MV-4-11 (cell line): ENCODE data around the gene RBP5.

Experiments used
- DNase-seq: peaks from one replicate; lab custom pipeline; 2025; lab: John Stamatoyannopoulos, UW

The RBP5 gene

GRCh38 chr12:7128681-7129286 lies at the start of gene RBP5:
Gene RBP5, minus strand, starts transcription at chr12:7128889. Its CDS starts 114 bp downstream, at chr12:7128775.
- DNase-seq = no peak

DNA sequence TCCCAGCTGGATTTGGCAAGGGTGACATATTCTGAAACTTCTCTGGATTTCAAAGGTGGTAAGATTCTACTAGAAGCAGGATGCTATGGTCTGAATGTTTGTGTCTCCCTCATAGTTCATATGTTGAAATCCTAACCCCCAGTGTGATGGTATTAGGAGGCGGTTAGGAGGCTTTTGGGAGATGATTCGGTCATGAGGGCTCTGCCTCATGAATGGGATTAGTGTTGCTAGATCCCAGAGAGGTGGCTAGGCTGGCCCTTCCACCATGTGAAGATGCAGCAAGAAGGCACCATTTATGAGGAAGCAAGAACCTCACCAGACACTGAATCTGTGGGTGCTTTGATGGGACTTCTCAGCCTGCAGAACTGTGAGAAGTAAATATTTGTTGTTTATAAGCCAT lies 49.8 kb upstream of the RBP5 start:
- no peak for DNase-seq

DNA sequence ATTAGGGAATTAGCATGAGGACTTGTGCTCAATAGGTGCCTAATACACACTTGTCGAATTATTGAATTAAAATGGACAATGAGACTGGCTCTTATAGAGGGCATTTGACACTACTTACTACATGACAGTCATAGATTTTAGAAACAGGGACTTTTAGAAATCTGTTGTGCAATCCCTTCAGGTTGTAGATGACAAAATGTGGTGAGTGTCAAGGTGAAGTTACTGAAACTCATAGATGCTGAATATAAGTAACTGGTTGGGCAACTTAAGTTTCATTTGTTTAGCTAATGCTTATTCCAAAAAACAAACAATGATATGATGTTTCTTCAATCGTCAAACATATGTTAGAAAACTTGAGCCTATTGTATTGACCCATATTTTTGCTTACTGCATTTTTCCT lies 47.9 kb upstream of the RBP5 start:
- no peak for DNase-seq

DNA sequence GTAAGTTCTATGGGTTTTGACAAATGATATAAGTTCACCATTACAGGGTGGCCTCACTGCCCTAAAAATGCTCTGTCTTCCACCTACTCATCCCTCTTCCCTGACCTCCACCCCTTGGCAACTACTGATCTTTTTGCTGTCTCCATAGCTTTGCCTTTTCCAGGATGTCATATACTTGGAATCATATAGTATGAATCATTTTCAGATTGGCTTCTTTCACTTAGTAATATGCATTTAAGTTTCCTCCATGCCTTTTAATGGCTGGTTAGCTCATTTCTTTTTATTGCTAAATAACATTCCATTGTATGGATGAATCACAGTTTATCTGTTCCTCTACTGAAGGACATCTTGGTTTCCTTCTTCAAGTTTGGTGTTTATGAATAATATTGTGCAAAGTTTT lies 46.8 kb upstream of the RBP5 start:
- DNase-seq = no peak

DNA sequence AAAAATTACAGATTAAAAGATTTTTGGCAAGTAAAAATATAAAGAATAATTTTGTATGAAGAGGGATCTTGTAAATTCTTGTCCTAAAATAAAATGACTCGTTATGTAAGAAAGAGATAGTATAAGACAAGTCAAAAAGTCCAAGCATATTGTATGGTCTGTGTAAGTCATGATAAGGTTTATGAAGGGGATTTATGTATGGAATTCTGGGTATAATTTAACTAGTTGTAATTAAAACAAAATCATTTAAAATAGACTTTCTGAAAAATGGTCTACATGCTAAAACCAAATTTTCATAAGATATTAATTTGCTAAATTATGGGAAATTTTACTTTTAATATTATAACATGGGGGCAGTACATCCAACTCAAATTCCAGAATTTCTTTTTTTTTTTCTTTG lies 43.2 kb upstream of the RBP5 start:
- no peak for DNase-seq

DNA sequence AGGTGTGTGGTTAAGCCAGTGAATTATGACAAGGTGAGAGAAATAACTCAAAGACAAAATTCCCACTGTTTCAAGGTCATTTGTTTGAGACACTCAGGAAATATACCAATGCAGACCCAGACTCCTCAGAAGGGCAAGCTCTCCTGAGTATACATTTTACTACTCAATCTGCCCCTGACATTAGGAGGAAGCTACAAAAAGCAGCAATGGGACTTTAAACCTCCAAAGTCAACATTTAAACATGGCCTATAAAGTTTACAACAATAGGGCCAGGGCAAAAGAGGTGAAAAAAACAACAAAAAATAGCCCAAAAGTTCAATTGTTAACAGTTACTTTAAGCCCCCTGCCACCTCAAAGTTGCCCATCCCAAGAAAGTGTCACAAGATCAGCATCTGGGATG lies 41.3 kb upstream of the RBP5 start:
- no peak for DNase-seq

GRCh38 chr12:7162691-7163114 lies 34.0 kb upstream of the RBP5 start:
- DNase-seq = no peak

DNA sequence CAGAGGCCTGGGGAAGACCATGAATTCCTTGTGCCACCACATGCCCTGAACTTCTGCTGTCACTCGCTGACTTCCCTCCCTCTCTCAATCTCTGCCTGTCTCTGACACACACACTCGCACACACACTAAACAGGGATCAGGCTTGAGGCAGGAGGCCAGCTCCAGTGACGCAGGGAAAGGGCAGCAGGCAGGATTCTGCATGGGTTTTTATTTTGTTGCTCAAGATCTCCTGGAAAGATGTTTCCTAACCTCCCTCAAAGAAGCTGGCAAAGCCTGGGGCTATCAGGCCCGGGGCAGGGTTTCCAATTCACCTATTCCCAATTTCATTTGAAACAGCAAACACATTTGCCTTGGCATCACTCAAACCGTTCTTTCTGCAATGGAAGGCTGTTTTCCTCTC lies 33.1 kb upstream of the RBP5 start:
- DNase-seq = no peak

DNA sequence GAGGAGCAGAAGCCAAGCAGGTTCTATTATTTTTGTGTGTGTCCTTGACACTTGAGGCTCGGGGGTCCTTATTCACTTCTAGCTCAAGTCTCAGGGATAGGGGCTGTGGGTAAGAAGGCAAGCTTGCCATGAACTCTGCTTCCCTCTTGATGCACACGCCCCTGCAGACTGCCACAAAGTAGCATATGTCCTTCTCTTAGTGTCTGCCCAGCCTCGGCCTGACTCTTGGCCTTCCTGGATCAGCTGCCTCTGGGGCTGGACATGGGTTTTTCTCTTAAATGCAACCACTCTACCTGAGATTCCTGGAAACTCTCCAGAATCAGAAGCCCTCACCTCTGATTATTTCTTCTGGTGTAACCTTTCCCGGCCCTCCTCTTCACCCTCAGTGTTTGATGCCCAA lies 32.6 kb upstream of the RBP5 start:
- DNase-seq = no peak

DNA sequence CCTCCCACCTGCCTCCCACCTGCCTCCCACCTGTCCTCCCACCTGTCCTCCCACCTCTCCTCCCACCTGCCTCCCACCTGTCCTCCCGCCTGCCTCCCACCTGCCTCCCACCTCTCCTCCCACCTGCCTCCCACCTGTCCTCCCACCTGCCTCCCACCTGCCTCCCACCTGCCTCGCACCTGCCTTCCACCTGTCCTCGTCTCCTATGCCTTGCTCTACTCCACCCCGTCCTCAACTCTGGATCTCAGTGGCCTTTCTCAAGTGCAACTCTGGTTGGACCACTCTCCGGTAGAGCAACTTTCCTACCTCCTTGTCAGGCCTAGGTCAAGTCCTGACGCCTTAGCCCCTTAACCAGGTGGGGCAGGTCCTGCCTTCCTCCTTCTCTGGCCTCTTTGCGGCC lies 31.5 kb upstream of the RBP5 start:
- no peak for DNase-seq

GRCh38 chr12:7158781-7159609 lies 30.3 kb upstream of the RBP5 start:
- no peak for DNase-seq

DNA sequence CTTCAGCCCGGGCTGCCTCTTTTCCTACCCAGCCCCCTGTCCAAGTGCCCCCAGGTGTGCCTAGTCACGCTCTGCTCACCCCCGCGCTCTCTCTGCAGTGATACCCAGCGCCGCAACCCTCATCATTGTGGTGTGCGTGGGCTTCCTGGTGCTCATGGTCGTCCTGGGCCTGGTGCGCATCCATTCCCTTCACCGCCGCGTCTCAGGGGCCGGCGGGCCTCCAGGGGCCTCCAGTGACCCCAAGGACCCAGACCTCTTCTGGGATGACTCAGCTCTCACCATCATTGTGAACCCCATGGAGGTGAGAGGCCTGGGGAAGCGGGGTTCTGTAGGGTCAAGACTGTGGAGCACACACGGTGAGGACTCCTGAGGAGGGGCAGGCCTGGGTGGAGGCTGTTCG lies 28.7 kb upstream of the RBP5 start:
- DNase-seq = no peak

GRCh38 chr12:7156259-7157197 lies 27.8 kb upstream of the RBP5 start:
- DNase-seq = no peak

GRCh38 chr12:7155471-7156034 lies 26.9 kb upstream of the RBP5 start:
- DNase-seq = no peak

- no peak for DNase-seq
These were observed 26.3 kb upstream of the RBP5 start for GRCh38 chr12:7154901-7155470.

GRCh38 chr12:7154042-7154441 lies 25.4 kb upstream of the RBP5 start:
- no peak for DNase-seq

DNA sequence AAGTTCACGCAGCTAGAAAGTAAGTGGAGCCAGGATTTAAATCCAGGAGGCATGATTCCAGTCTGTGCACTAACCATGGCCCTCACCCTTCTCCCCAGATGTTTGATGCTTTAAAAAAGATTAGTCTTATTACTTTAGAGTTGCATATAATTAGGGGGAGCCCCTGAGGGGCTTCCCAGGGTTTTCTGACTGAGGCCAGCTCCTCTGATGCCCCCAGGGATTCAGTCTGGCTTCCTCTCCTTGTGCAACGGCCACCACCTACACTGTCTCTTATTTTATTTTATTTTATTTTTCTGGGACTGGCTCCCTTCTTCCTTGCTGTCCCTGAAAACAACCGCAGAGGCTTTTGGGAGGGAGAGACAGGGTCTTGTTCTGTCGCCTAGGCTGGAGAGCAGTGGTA lies 24.1 kb upstream of the RBP5 start:
- DNase-seq = no peak

DNA sequence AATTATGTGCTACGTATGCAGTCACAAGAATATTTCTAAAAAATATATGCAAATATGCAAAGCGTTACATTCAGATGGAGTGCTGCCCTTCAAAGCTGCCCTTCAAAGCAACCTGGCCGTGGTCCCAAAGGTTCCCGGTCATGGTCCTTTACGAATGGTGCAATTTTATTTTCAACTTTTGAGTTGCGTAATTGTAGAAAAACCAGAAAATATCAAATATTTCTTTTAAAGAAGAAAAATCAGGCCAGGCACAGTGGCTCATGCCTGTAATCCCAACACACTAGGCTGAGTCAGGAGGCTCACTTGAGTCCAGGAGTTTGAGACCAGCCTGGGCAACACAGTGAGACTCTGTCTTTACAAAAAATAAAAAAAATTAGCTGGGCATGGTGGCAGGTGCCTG lies 22.8 kb upstream of the RBP5 start:
- no peak for DNase-seq

- DNase-seq = no peak
These were observed 22.2 kb upstream of the RBP5 start for GRCh38 chr12:7150841-7151240.

- DNase-seq = no peak
These were observed 21.7 kb upstream of the RBP5 start for GRCh38 chr12:7150356-7150755.

DNA sequence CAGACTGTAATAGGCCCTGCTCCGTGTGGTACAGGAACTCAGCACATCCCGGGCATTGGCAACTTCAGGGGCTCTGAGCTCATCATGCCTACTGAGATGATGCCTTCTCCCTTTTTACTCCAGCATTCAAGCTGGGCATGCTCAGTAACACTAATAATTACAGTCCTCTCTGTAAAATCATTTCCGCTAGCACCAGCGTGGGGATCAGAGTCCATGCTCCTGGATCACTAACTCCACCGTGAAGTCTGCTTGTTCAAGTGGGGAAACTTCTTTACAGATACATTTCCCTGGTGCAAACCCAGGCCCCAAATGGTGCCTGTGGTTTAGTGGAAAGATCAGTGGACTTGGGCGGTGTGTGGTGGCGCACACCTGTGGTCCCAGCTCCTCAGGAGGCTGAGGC lies 18.2 kb upstream of the RBP5 start:
- DNase-seq = no peak

GRCh38 chr12:7146228-7146627 lies 17.5 kb upstream of the RBP5 start:
- no peak for DNase-seq
